ENCODE results near the gene SMG6. TPM values are rescaled to one million over a fixed set of nuclear protein-coding genes. Genes with fewer than 3 reads are reported as not detected.

The SMG6 gene
- total RNA-seq, 1 experiment from 2014 or later = 25.6 TPM

- TF ChIP-seq ARID4B (CRISPR knock-in tag; IDR thresholded peaks at IDR 0.05; ENCODE audit: borderline replicate concordance) = no peak
Observed at GRCh38 chr17:2344528-2344927, 40.9 kb upstream of the SMG6 start (continued).

GRCh38 chr17:2343421-2343820, 39.8 kb upstream of the SMG6 start:
- H3K4me1 Mint-ChIP-seq = peaks cover 19% of the 10 kb centered on the region
- POLR2A ChIA-PET = no interaction called here
- DNase-seq (ENCODE audit: low spot score) (no peak), ATAC-seq (no peak)
- H3K9me3 Mint-ChIP-seq = no peaks in the 10 kb centered on the region
- no peaks in the 10 kb centered on the region for H3K27me3 Mint-ChIP-seq (ENCODE audit: low read depth)
- CTCF ChIA-PET = no interaction called here
- H3K36me3 Mint-ChIP-seq = peaks cover 13% of the 10 kb centered on the region
- TF ChIP-seq ZNF138 (CRISPR knock-in tag; conservative IDR thresholded peaks at IDR 0.05) = no peak
- no peak for TF ChIP-seq E2F1 (CRISPR knock-in tag; IDR thresholded peaks at IDR 0.05)
- TF ChIP-seq ERG (CRISPR knock-in tag; IDR thresholded peaks at IDR 0.05) = no peak
- no peak for TF ChIP-seq TEAD4 (CRISPR knock-in tag; IDR thresholded peaks at IDR 0.05)
- no peak for TF ChIP-seq EMX1 (CRISPR knock-in tag; IDR thresholded peaks at IDR 0.05)
- TF ChIP-seq NFYB (CRISPR knock-in tag; conservative IDR thresholded peaks at IDR 0.05; ENCODE audit: low read depth) = no peak
- no peak for TF ChIP-seq PRDM15 (CRISPR knock-in tag; IDR thresholded peaks at IDR 0.05)
- no peak for TF ChIP-seq GTF2I (CRISPR knock-in tag; conservative IDR thresholded peaks at IDR 0.05)
- TF ChIP-seq NR1H2 (CRISPR knock-in tag; IDR thresholded peaks at IDR 0.05) = no peak
- TF ChIP-seq FOXP4 (CRISPR knock-in tag; IDR thresholded peaks at IDR 0.05) = no peak
- no peak for TF ChIP-seq ZMAT4 (CRISPR knock-in tag; IDR thresholded peaks at IDR 0.05)
- no peak for TF ChIP-seq IRF1 (CRISPR knock-in tag; IDR thresholded peaks at IDR 0.05)
- TF ChIP-seq CBFB (CRISPR knock-in tag; IDR thresholded peaks at IDR 0.05; ENCODE audit: low read depth) = no peak
- no peak for TF ChIP-seq JAZF1 (CRISPR knock-in tag; IDR thresholded peaks at IDR 0.05)
- no peak for TF ChIP-seq ZNF121 (CRISPR knock-in tag; IDR thresholded peaks at IDR 0.05)
- TF ChIP-seq HMGA2 (CRISPR knock-in tag; IDR thresholded peaks at IDR 0.05) = no peak
- no peak for TF ChIP-seq FOXJ3 (CRISPR knock-in tag; IDR thresholded peaks at IDR 0.05; ENCODE audit: borderline replicate concordance)
- no peak for TF ChIP-seq ETV6 (CRISPR knock-in tag; IDR thresholded peaks at IDR 0.05)
- no peak overlapping the region for H3K27ac Mint-ChIP-seq
- no peak overlapping the region for H3K4me3 Mint-ChIP-seq

Measured in WTC11 (cell line).